Endothelial cell of hepatic sinusoid (primary cell): Measurements from ENCODE around the gene AVPI1.
"Not testable (repeated sequence)": the region's sequence is repeated elsewhere in the genome, so short reads cannot be mapped to it uniquely, and the experiment has no call there.

ENCODE experiments used
- in situ Hi-C: cut with HindIII; loops from 2 replicates; pipeline ENCODE4 v1.10.0; 2017; ENCODE audit warnings: low sequenced_read_pairs

The AVPI1 gene

DNA sequence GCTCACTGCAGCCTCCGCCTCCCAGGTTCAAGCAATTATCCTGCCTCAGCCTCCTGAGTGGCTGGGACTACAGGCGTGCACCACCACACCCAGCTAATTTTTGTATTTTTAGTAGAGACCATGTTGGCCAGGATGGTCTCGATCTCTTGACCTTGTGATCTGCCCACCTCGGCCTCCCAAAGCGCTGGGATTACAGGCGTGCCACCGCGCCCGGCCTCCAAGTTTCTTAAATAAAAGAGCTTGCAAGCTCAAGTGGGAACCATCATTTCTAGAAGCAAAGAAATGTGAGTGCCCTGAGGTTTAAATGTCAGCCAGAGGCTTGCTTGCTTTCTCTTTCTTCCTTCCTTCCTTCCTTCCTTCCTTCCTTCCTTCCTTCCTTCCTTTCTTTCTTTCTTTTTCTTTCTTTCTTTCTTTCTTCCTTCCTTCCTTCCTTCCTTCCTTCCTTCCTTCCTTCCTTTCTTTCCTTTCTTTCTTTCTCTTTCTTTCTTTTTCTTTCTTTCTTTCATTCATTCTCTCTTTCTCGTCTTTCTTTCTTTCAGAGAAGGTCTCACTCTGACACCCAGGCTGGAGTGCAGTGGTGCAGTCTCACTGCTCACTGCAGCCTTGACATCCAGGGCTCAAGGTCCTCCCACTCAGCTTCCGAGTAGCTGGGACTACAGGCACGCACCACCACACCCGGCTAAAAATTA, 44.4 kb downstream of the AVPI1 start:
- in situ Hi-C loops, result not testable (repeated sequence)

DNA sequence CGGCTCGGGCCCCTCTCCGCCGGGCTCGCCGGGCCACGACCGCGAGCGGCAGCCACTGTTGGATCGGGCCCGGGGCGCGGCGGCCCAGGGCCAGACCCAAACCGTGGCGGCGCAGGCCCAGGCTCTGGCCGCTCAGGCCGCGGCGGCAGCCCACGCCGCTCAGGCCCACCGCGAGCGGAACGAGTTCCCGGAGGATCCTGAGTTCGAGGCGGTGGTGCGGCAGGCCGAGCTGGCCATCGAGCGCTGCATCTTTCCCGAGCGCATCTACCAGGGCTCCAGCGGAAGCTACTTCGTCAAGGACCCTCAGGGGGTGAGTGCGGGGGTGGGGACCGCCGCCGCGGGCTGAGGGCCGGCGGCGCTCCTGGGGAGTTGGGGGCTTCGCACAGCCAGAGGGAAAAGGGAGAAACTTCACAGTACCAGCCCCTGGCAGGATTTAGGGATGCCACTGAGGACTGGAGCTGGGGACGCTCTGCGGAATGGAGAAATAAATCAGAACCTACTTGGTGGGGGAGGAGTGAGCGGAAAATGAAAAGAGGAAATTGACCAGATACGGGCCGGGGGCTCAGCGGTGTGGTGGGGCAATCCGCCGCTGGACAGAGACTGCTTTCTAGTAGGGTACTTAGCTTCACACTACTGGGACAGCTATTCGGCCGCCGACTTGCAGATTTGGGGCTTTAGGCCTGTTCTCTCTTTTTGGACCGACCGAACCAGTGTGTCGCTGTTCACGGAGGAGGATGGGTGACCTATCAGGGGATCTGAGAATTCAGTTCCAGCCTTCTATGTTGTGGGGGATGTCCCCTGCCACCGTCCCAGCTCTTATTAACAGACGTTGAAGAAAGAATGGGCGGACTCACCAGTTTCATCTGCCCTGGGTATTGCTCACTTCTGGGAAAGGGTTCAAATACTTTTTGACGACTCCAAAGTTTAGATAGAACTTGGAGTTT, 45.9 kb downstream of the AVPI1 start:
- in situ Hi-C loops, result no loop called here

DNA sequence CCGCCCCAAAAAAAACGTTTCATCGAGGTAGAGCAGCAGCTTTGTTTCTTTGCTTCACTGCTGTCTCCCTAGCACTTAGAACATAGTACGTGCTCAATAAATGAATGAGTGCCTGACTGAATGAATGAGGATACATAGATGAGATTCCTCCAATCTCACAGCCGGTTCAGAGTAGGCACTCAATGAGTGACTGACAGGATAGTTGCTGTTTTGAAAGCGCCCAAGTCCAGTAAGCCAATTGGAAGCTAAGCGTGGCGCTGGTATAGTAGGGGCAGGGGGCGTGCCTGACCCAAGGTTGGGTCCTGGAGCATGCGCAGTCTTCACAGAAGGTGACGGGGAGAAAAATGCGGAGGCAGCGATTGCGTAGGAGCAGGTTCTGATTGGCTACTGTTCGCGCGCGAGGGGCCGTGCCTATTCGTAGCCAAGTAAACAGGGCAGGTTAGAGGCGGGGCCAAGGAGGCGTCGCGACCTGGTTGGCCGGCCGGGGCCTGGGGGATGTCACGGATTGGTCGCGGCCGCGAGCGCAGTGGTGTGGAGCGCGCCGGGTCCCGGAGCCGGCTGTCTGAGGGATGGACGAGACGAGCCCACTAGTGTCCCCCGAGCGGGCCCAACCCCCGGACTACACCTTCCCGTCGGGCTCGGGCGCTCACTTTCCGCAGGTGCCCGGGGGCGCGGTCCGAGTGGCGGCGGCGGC, 46.7 kb downstream of the AVPI1 start, which contains the start of gene PI4K2A:
Gene PI4K2A, plus strand, starts transcription at position 498 of the 694 bp plus-strand sequence. Its CDS starts 72 bp downstream, at position 570.
- in situ Hi-C loops, result no loop called here

DNA sequence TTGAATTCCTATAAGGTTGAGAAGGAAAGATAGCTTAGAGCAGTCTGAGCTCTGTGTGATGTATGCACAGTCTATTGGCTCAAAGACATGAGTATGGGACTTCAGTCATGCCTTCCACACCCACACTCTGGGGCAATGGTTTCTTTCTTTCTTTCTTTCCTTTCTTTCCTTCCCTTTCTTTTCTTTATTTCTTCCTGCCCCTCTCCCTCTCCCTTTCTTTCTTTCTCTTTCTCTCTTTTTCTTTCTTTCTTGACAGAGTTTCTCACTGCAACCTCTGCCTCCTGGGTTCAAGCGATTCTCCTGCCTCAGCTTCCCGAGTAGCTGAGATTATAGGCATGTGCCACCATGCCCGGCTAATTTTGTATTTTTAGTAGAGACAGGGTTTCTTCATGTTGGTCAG, 48.0 kb downstream of the AVPI1 start:
- in situ Hi-C loops, result not testable (repeated sequence)

DNA sequence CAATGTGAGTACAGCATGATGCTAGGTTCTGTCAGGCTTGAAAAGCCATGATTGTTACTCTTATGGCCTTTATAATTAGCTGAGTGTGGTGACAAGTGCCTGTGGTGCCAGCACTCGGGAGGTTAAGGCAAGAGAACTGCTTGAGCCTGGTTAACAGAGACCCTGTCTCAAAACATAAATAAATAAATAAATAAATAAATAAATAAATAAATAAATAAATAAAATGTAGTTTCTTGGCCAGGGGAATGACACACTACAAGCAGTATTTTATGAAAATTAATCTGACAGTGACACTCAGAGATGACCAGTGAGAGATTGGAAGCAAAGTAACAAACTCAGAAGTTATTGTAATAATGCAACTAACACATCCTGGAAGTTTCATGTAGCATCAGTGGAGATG, 51.5 kb downstream of the AVPI1 start:
- in situ Hi-C loops, result no loop called here

DNA sequence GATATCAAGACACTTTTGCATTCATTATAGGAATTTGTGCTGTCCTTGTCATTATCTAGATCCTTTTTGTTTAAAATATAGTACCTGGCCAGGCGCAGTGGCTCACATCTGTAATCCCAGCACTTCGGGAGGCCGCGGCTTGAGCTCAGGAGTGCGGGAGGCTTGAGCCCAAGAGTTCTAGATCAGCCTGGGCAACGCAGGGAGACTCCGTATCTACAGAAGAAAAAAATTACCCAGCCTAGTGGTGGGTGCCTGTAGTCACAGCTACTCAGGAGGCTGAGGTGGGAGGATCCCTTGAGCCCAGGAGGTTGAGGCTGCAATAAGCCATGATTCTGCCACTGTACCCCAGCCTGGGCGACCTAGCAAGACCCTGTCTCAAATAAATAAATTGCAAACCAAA, 53.1 kb downstream of the AVPI1 start:
- in situ Hi-C loops, result no loop called here

DNA sequence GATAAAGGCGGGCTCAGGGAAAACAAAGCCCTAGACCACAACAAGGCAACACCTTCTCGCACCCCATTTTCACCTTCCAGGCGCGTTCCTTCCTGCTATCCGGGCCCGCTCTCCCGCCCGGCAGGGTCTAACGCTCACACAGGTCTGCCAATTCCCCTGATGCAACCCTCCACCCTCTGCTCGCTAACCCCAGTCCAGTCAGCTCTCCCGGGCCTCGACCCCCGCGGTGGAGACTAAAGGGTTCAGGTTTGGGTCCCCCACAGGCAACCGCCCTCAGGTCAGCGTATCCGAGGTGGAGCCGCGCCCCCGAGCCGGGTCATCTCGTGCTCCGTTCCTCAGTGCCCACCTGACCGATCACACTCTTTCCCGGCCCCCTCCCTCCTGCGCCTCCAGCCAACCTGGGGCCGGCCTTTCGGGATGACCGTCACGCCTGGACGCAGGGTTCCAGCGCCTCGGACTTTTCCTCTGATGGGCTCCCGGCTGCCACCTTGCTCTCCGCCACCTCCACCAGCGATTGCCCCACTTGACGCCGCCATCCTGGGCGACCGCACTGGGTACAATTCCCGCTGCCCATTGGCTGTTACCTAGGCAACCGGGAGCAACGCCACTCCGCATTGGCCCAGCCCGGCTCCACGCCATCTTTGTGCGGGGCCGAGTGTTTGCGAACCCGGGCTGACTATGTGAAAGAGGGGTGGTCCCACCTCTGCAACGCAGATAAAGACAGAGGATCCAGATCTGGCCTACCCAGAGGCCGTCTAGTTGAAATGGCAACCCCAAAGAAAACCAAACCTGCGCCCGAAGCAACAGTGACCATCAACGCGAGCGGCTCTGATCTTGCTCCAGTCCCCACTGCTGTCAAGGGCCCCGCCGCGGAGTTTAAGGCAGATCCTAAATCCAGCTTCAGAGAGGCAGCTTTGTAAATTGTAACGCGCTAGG, 53.8 kb downstream of the AVPI1 start, which contains the start of gene MORN4:
Gene MORN4, minus strand, starts transcription at position 552 of the 936 bp plus-strand sequence. CDS start 13,847 bp downstream, outside the sequence.
- in situ Hi-C loops, result no loop called here

DNA sequence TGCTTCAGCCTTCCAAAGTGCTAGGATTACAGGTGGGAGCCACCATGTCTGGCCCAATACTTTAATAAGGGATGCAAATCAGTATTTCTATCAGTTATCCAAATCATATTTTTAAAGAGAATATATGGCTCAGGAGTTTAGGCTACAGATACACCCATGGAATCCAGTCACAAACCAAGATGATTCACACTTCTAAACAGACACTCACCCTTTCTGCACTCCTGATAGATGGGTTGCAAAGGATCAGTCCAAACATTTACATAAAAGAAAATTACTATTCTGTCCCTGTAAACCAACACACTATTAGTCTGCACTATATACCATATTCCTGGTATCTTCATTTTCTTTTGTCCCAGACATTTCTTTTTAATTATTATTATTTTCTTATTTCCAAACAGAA, 55.9 kb downstream of the AVPI1 start:
- in situ Hi-C loops, result no loop called here

DNA sequence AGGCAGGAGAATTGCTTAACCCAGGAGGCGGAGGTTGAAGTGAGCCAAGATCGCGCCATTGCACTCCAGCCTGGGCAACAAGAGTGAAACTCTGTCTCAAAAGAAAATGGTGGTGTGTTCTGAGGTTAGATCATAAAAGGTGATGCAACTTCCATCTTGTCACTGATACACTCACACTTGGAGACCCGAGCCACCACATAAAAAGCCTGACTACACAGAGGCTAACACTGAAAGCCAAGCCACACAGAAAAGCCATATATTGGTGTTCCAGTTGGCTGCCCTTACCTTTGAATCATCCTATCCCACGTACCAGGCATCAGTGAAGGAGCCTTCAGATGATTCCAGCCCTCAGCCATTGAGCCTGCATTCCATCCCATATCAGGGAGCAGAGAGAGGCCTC, 57.8 kb downstream of the AVPI1 start:
- in situ Hi-C loops, result no loop called here

DNA sequence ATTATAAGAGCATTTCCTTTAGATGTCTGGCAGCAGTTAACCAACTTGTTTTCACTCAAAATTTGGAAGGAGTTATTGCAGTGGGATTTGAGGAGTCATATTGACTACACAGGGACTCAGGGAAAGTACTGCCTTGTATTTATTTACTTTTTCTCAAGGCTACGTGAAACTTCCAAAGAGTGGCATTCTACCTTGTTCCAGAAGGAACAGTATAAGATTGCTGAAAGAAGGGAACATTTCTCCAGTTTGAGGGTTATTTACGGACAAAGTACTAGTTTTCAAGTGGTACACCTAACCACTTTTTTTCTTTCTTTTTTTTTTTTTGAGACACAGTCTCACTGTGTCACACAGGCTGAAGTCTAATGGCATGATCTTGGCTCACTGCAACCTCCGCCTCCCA, 58.8 kb downstream of the AVPI1 start:
- in situ Hi-C loops, result no loop called here

DNA sequence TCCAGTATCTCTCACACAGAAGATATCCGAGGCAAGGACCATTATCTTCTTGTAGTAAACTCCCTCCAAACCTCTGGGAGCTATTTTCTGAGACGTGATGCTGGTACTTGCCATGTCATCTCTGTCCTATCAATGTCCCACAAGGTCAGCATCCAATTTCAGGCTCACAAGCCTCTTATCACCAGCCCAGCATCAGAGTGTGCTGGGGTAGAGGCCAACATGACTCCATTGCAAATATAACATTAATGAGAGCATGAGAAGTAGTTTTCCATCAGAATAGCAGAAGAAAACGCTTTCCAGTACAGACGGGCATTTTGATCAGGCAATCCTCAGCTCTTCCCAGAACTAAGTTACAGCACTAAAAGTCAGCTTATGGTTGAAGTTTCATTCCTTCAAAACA, 59.3 kb downstream of the AVPI1 start:
- in situ Hi-C loops, result no loop called here
